Thoracic aorta (tissue), 2 donors: ENCODE data around the gene EXT2. TPM values are rescaled to one million over a fixed set of nuclear protein-coding genes. Genes with fewer than 3 reads are reported as not detected.

ENCODE experiments used
- ATAC-seq: fragments of 150-250 bp; one replicate; pipeline ENCODE4 v1.8.0; 2017; ENCODE audit warnings: low read depth; ENCODE audit not compliant: insufficient number of reproducible peaks, low FRiP score
- DNase-seq: peaks from one replicate; pipeline ENCODE4 v3.0.0-alpha.2; 2020; ENCODE audit warnings: low spot score
- H3K27ac ChIP-seq, 2 donors: fragments of 200-600 bp; sonication (generic); 1 replicate in 1 of 2; 2 replicates in 1 of 2; pipeline ENCODE4 v1.5.1; 2016; ENCODE audit warnings: mild to moderate bottlenecking in 2 of 2, moderate library complexity in 2 of 2
- H3K27me3 ChIP-seq: fragments of 200-600 bp; sonication (generic); replicated peaks from 2 replicates; pipeline ENCODE4 v1.6.0; 2016; ENCODE audit warnings: mild to moderate bottlenecking; ENCODE audit not compliant: insufficient read depth
- H3K36me3 ChIP-seq: fragments of 200-600 bp; sonication (generic); one replicate; pipeline ENCODE4 v1.5.1; 2016
- H3K4me1 ChIP-seq, 2 donors: fragments of 200-600 bp; sonication (generic); 1 replicate in 1 of 2; 2 replicates in 1 of 2; pipeline versions ENCODE4 v1.5.1 to v1.6.0; 2016; ENCODE audit warnings: low read depth in 2 of 2, mild to moderate bottlenecking in 1 of 2; ENCODE audit not compliant: control insufficient read depth in 1 of 2
- H3K4me3 ChIP-seq: fragments of 200-600 bp; sonication (generic); 2 replicates; pipeline ENCODE4 v1.5.1; 2016; ENCODE audit warnings: mild to moderate bottlenecking
- H3K9me3 ChIP-seq: fragments of 200-600 bp; sonication (generic); 2 replicates; pipeline ENCODE4 v1.5.1; 2016
- total RNA-seq, 2 donors: library from RNA; depleted of rRNA; stranded (reverse); fragments of >200 nt; gene quantifications; one replicate each; pipeline versions ENCODE4 v1.1.0 to v1.2.3, GENCODE V29; 2016
- TF ChIP-seq, protein P1 (sequence below): fragments of 200-600 bp; sonication (generic); IDR thresholded peaks from one replicate; pipeline ENCODE4 v1.5.1; 2019; ENCODE audit warnings: antibody characterized with exemption

The EXT2 gene
- total RNA-seq, 2 donors from 2014 or later, result 64.4 to 102 TPM

DNA sequence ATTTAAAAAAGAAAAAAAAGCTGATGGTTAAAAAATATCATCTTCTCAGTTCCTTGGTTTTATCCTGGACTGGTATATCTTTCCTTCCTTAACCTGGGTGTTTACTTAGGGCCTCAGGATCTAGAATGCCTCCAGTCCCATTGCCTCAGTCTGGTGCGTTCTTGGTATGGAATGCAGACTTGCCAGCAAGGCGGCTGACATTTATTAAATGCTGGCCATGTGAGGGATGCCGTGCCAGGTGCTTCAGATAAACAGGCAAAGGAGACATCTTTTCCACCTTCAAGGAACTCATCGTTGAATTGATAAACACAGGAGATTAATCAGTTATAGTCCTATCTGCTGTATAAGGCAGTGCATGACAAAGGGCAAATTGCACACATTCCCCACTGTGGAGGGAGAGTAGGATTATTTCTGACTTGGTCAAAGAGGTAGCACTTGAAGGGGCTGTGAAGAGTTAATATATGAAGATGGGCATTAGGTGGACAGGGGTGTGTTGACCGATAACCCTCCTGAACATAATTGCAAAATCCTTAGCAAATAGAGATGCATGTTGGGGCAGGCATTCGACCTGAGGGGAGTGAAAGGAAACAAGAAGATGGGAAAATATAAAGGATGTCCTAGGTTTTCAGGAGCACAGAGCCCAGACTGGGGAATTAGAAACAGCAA is 160.1 kb downstream of the EXT2 start:
- Histone ChIP-seq H3K4me3 (no peak overlapping the region), H3K4me1 (no peaks in the 10 kb centered on the region), H3K9me3 (peaks cover 9% of the 10 kb centered on the region), H3K27ac (no peak overlapping the region), H3K27me3 (no peaks in the 10 kb centered on the region), H3K36me3 (no peaks in the 10 kb centered on the region)
- TF ChIP-seq, protein P1, sequence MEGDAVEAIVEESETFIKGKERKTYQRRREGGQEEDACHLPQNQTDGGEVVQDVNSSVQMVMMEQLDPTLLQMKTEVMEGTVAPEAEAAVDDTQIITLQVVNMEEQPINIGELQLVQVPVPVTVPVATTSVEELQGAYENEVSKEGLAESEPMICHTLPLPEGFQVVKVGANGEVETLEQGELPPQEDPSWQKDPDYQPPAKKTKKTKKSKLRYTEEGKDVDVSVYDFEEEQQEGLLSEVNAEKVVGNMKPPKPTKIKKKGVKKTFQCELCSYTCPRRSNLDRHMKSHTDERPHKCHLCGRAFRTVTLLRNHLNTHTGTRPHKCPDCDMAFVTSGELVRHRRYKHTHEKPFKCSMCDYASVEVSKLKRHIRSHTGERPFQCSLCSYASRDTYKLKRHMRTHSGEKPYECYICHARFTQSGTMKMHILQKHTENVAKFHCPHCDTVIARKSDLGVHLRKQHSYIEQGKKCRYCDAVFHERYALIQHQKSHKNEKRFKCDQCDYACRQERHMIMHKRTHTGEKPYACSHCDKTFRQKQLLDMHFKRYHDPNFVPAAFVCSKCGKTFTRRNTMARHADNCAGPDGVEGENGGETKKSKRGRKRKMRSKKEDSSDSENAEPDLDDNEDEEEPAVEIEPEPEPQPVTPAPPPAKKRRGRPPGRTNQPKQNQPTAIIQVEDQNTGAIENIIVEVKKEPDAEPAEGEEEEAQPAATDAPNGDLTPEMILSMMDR, result no peak
- no peak for ATAC-seq
- no peak for DNase-seq

DNA sequence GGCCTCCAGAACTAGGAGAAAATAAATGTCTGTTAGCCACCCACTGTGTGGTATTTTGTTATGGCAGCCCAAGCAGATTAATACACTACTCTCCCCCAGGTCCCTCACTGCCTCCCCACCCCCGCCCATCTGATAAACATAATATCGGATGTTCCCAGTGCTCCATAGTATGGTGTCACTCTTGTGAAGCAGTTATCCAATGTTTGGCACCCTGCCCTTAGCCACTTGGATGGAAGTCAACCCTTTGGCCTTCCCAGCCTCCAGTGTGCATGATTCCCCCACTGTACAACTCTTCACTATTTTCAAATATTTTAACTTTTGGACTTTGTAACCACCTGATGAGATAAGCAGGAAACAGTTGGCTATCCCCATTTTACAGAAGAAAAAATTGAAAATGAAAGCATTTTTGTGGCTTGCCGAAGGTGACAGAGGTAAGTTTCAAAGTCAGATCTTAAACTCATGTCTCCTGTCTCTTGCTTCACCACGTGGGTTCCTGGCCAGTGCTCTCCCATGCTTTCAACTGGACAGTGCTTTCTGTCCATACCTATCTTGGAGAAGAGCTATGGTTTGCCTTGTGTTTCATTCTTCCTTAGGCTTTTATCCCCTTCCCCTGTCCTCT is 161.3 kb downstream of the EXT2 start:
- H3K36me3 ChIP-seq, result no peaks in the 10 kb centered on the region
- no peak overlapping the region for H3K27ac ChIP-seq
- H3K27me3 ChIP-seq, result no peaks in the 10 kb centered on the region
- no peaks in the 10 kb centered on the region for H3K4me1 ChIP-seq
- no peak for DNase-seq
- TF ChIP-seq, protein P1, result no peak
- H3K9me3 ChIP-seq, result peaks cover 9% of the 10 kb centered on the region
- ATAC-seq, result no peak
- no peak overlapping the region for H3K4me3 ChIP-seq

DNA sequence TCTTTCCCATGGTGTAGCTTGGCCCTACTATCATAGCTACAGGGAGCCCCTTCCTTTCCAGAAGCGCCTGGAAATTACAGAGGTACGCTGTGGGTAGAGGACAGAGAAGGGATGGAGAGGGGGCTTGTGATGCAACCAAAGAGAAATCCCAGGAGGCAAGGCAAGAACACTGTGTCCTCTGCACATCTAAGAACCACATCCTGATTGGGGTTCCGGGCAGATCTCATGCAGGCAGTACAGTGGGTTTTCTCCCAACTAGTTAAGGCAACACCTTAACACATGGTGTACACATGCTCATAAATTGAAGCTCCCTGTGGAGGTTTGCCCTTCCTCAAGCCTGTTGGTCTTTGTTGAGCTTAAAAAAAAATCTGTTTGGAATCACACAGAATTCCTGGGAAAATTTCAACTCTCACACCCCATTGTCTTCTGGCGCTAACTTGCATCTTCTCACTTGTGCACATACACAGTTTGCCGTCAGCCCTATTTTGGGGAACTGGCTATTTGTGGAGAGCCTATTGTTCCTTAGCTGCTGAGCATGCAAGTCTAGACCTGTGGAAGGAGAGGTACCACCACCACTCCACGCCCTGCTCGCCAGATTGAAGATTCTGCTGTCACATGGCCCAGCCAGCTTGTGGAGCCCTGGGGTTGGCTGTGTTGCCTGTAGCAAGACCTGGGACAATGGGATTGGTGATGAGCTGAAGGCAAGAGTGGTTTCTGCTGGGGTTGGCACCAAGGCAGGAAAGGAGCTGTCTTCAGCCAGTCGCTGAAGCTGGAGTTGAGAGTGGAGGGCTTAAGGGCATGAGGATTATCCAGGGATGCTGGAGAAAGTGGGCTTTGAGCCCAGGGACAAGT is 162.1 kb downstream of the EXT2 start:
- Histone ChIP-seq H3K36me3 (no peaks in the 10 kb centered on the region), H3K4me1 (no peaks in the 10 kb centered on the region), H3K27me3 (no peaks in the 10 kb centered on the region), H3K9me3 (peaks cover 8% of the 10 kb centered on the region), H3K27ac (no peak overlapping the region), H3K4me3 (no peak overlapping the region)
- TF ChIP-seq, protein P1, result no peak
- DNase-seq (no peak), ATAC-seq (no peak)

DNA sequence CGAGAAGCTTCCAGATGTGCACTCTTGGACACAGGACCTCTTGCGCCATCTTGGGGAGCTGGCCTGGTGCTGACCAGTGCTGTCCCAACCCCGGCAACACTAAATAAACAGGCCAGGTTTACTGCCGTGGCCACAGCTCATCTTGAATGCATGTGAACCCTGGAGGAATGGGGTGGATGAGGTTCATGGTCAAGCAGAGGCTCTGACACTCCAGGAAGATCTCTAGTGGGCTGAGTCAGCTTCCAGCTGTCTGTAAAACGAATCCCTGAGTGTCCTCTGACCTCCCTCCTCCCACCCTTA is 162.7 kb downstream of the EXT2 start:
- ATAC-seq (no peak), DNase-seq (no peak)
- Histone ChIP-seq H3K9me3 (peaks cover 2% of the 10 kb centered on the region), H3K4me1 (no peaks in the 10 kb centered on the region), H3K27ac (no peak overlapping the region), H3K36me3 (no peaks in the 10 kb centered on the region), H3K27me3 (no peaks in the 10 kb centered on the region), H3K4me3 (no peak overlapping the region)
- TF ChIP-seq, protein P1, result no peak

DNA sequence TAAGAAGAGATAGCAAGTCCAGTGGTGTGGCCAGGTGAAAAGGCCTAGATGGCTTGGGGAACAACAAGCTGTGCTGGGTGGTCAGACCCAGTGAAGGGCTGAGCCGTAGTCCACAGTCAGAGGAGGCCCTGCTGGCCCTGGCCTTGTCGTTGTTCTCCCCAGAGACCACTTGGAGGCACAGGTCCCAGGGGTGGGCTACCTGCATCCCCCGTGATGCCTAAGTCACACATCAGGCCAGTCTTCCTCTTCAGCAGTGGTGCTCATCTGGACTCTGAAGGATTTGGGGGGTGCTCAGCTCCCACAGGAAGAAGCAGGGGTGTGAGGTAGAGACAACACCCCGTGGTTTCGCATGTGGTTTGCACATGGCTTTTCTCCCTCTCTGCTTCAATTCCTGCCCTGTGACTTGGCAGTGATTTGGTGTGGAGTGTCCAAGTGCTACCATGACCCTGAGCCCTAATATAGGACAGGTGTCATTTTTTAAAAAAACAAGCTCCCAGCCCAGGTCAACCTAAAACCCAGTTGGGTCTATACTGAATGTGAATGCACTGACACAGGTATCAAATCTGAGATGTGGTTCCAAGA is 163.5 kb downstream of the EXT2 start:
- Histone ChIP-seq H3K27me3 (no peaks in the 10 kb centered on the region), H3K36me3 (no peaks in the 10 kb centered on the region), H3K4me3 (no peak overlapping the region), H3K9me3 (no peaks in the 10 kb centered on the region), H3K27ac (no peak overlapping the region), H3K4me1 (no peaks in the 10 kb centered on the region)
- TF ChIP-seq, protein P1, result no peak
- DNase-seq (no peak), ATAC-seq (no peak)
